Mammary epithelial cell (primary cell): ENCODE measurements around the gene AZI2.

Source experiments
- CTCF ChIP-seq, 2 donors: IDR thresholded peaks in 1 of 2; conservative IDR thresholded peaks in 1 of 2; 2 replicates each; pipeline ENCODE4 v1.5.1; 2011 to 2012; ENCODE audit warnings: inconsistent platforms in 2 of 2, low read length in 2 of 2, mild to moderate bottlenecking in 2 of 2, control low read depth in 1 of 2, low read depth in 1 of 2; ENCODE audit not compliant: insufficient read depth in 1 of 2; ENCODE audit errors: extremely low read depth in 1 of 2
- EZH2 ChIP-seq: IDR thresholded peaks from 2 replicates; pipeline ENCODE4 v1.6.1; 2012; ENCODE audit warnings: low read length, inconsistent platforms, borderline replicate concordance

- TF ChIP-seq CTCF (conservative IDR thresholded peaks at IDR 0.05 in 1 of 2, IDR thresholded peaks at IDR 0.05 in 1 of 2; ENCODE audit: extremely low read depth in 1 of 2, insufficient read depth in 1 of 2, low read depth in 1 of 2, low read length in 2 of 2), result no peak
- no peak for TF ChIP-seq EZH2
Measured at GRCh38 chr3:28295898-28296490, 52.6 kb downstream of the AZI2 start.
